HepG2 (cell line): ENCODE measurements around the gene NDUFAF5. TPM values are rescaled to one million over a fixed set of nuclear protein-coding genes. Genes with fewer than 3 reads are reported as not detected.

Experiments
- ATAC-seq: fragments of 200-7000 bp; cut with Tn5 transposase; 3 replicates; pipeline ENCODE4 v1.9.1; 2020; ENCODE audit warnings: mild to moderate bottlenecking, moderate library complexity
- BruUV-seq: library from RNA; stranded (reverse); fragments of 400-500 nt; replicated peaks from 2 replicates; lab custom pipeline; 2021; lab: Mats Ljungman, UMichigan
- CTCF ChIA-PET: fragments of 300-600 bp; formaldehyde crosslinking; extraction: SDS; loops from one replicate; lab custom pipeline; 2021; ENCODE audit warnings: low total read pairs, inconsistent platforms, low intra/inter-chr PET ratio; lab: Yijun Ruan, JAX
- POLR2A ChIA-PET: fragments of 350-600 bp; sonication (Branson Sonifier 250); formaldehyde crosslinking; loops from one replicate; lab custom pipeline; 2020; ENCODE audit warnings: antibody characterized with exemption, inconsistent platforms; lab: Yijun Ruan, JAX
- DNase-seq: peaks from one replicate; pipeline ENCODE4 v3.0.0-alpha.2; 2015; ENCODE audit warnings: low spot score
- FAIRE-seq: peaks from 3 replicates; lab custom pipeline; 2011; peaks lifted over from hg19 to GRCh38; lab: Jason Lieb, UNC
- H2AFZ ChIP-seq: one replicate; pipeline ENCODE4 v1.6.1; 2011; ENCODE audit warnings: low read length, inconsistent platforms
- H3K27ac ChIP-seq: fragments of 300-600 bp; 3 replicates; pipeline ENCODE4 v1.8.0; 2011; ENCODE audit warnings: mixed run types, mild to moderate bottlenecking, mixed read lengths, low read length, inconsistent platforms; ENCODE audit not compliant: insufficient read depth; ENCODE audit errors: extremely low read length
- H3K27me3 ChIP-seq, 2 experiments: fragments of 200-600 bp in 1 of 2; 2 replicates in 1 of 2; 3 replicates in 1 of 2; pipeline versions ENCODE4 v1.6.0 to v1.8.0; 2011; ENCODE audit warnings: low read length in 2 of 2, mild to moderate bottlenecking in 2 of 2, moderate library complexity in 2 of 2, inconsistent platforms in 1 of 2; ENCODE audit not compliant: insufficient read depth in 2 of 2, control insufficient read depth in 1 of 2
- H3K36me3 ChIP-seq, 2 experiments: fragments of 200-600 bp in 1 of 2; replicated peaks in 1 of 2; 2 replicates in 1 of 2; 3 replicates in 1 of 2; pipeline versions ENCODE4 v1.5.1 to v1.8.0; 2011; ENCODE audit warnings: low read length in 2 of 2, inconsistent platforms in 1 of 2; ENCODE audit not compliant: insufficient read depth in 2 of 2, control insufficient read depth in 1 of 2
- H3K4me1 ChIP-seq: 2 replicates; pipeline ENCODE4 v1.5.1; 2012; ENCODE audit warnings: low read length, inconsistent platforms; ENCODE audit not compliant: insufficient read depth
- H3K4me2 ChIP-seq: 2 replicates; pipeline ENCODE4 v1.6.0; 2011; ENCODE audit warnings: low read depth, low read length, inconsistent platforms
- H3K4me3 ChIP-seq, 3 experiments: fragments of 200-600 bp in 1 of 3; sonication (generic), shearing (Covaris generic) in 1 of 3; replicated peaks in 1 of 3; 2 replicates each; pipeline ENCODE4 v1.5.1; 2011 to 2016; ENCODE audit warnings: low read length in 3 of 3, inconsistent platforms in 2 of 3, low read depth in 2 of 3, mild to moderate bottlenecking in 2 of 3, control low read depth in 1 of 3, mixed read lengths in 1 of 3; ENCODE audit not compliant: insufficient read depth in 1 of 3
- H3K79me2 ChIP-seq: one replicate; pipeline ENCODE4 v1.6.1; 2011; ENCODE audit warnings: low read length, inconsistent platforms; ENCODE audit not compliant: insufficient read depth
- H3K9ac ChIP-seq: 2 replicates; pipeline ENCODE4 v1.6.0; 2011; ENCODE audit warnings: mild to moderate bottlenecking, low read depth, low read length, inconsistent platforms; ENCODE audit not compliant: insufficient read depth
- H3K9me3 ChIP-seq: 2 replicates; pipeline ENCODE4 v1.5.1; 2012; ENCODE audit warnings: mild to moderate bottlenecking, low read length
- H4K20me1 ChIP-seq: 2 replicates; pipeline ENCODE4 v1.6.0; 2011; ENCODE audit warnings: inconsistent platforms, mild to moderate bottlenecking, low read length, moderate library complexity; ENCODE audit not compliant: insufficient read depth
- CENPT ChIP-seq: sonication (generic); formaldehyde crosslinking; IDR thresholded peaks from 2 replicates; pipeline ENCODE4 v1.8.0; 2022; ENCODE audit warnings: low read depth, mild to moderate bottlenecking, moderate library complexity, missing genetic modification reagents
- EHMT2 ChIP-seq: fragments of 200-600 bp; sonication (generic); IDR thresholded peaks from 2 replicates; pipeline ENCODE4 v1.7.0; 2017; ENCODE audit warnings: antibody characterized with exemption, low read depth, low read length, borderline replicate concordance
- LCORL ChIP-seq, 2 experiments: fragments of 450-650 bp in 1 of 2; sonication (generic) in 1 of 2; formaldehyde crosslinking in 1 of 2; IDR thresholded peaks; 2 replicates each; pipeline versions ENCODE4 v1.5.0 to v1.6.1; 2017 to 2020; ENCODE audit warnings: antibody characterized with exemption in 1 of 2, missing genetic modification reagents in 1 of 2
- NFE2 ChIP-seq: sonication (generic); formaldehyde crosslinking; IDR thresholded peaks from 2 replicates; pipeline ENCODE4 v1.4.0; 2020; ENCODE audit warnings: missing genetic modification reagents
- ZBTB40 ChIP-seq, 2 experiments: fragments of 450-650 bp in 1 of 2; sonication (generic) in 1 of 2; formaldehyde crosslinking in 1 of 2; IDR thresholded peaks; 2 replicates each; pipeline versions ENCODE4 v1.6.1 to v1.8.0; 2016 to 2022; ENCODE audit warnings: antibody characterized with exemption in 1 of 2, mild to moderate bottlenecking in 1 of 2, missing genetic modification reagents in 1 of 2
- ZNF282 ChIP-seq: fragments of 450-650 bp; IDR thresholded peaks from 2 replicates; pipeline ENCODE4 v1.6.1; 2018; ENCODE audit not compliant: partially characterized antibody
- ZNF468 ChIP-seq: sonication (generic); formaldehyde crosslinking; IDR thresholded peaks from 2 replicates; pipeline ENCODE4 v1.8.0; 2022; ENCODE audit warnings: mild to moderate bottlenecking, moderate library complexity, missing genetic modification reagents
- ZNF557 ChIP-seq: sonication (generic); formaldehyde crosslinking; IDR thresholded peaks from 2 replicates; pipeline ENCODE4 v1.4.0; 2020; ENCODE audit warnings: missing genetic modification reagents
- ZNF615 ChIP-seq: sonication (generic); formaldehyde crosslinking; IDR thresholded peaks from 2 replicates; pipeline ENCODE4 v1.5.0; 2020; ENCODE audit warnings: mild to moderate bottlenecking, missing genetic modification reagents, borderline replicate concordance
- ZNF790 ChIP-seq: sonication (generic); formaldehyde crosslinking; IDR thresholded peaks from 2 replicates; pipeline ENCODE4 v1.8.0; 2022; ENCODE audit warnings: missing genetic modification reagents, mild to moderate bottlenecking, borderline replicate concordance
- WGBS: methylation state at CpG from one replicate; pipeline ENCODE4 v1.1.6; 2017; ENCODE audit warnings: low lambda C conversion rate; 5-methylcytosine and 5-hydroxymethylcytosine counted together
- in situ Hi-C: cut with HindIII; loops from 2 replicates; pipeline ENCODE4 v1.10.0; 2017; ENCODE audit warnings: low pct_unique_long_range_greater_than_20kb; ENCODE audit not compliant: extremely low pct_ligation_motif_present
- intact Hi-C: fragments of 100-400 bp; cut with micrococcal nuclease; formaldehyde crosslinking; loops from one replicate; pipeline ENCODE4 v1.10.0; 2022; ENCODE audit not compliant: unreplicated experiment
- polyA plus RNA-seq, 8 experiments: library from polyadenylated mRNA; depleted of rRNA in 3 of 8; stranded (reverse) in 7 of 8; unstranded in 1 of 8; fragments of >200 nt; fragmentation: Illumina TruSeq in 4 of 8; extraction: Trizol in 4 of 8; gene quantifications; 2 replicates each; pipeline versions ENCODE4 v1.2.1 to v1.2.3, GENCODE V29; 2011 to 2016; ENCODE audit warnings: low read depth in 4 of 8, missing spikeins in 1 of 8, mixed read lengths in 1 of 8; ENCODE audit not compliant: insufficient read depth in 1 of 8
- total RNA-seq, 5 experiments: library from RNA; depleted of rRNA; stranded (reverse); fragments of >200 nt; fragmentation: Illumina TruSeq; extraction: Trizol; gene quantifications; 2 replicates each; pipeline ENCODE4 v1.2.3, GENCODE V29; 2016; ENCODE audit warnings: low read depth in 1 of 5

Gene NDUFAF5
- total and polyA plus RNA-seq, 2 of the 13 experiments (the other 11 are each of a cell fraction or from before 2014, with no cell fraction given), result 23.1 to 66.7 TPM

- POLR2A ChIA-PET, result interaction anchor here (0.5 kb wide), 1 partner anchor 894 kb away, joined by 3 read pairs; no protein-coding TSS in a partner anchor
- intact Hi-C loops, result no loop called here
Measured at GRCh38 chr20:13809855-13810254, 25.0 kb downstream of the NDUFAF5 start.

GRCh38 chr20:13810446-13810845, 25.6 kb downstream of the NDUFAF5 start:
- Histone ChIP-seq H3K27me3 (no peaks in the 10 kb centered on the region), H4K20me1 (no peaks in the 10 kb centered on the region), H3K4me3 (no peak overlapping the region), H3K27ac (no peak overlapping the region), H3K9me3 (no peaks in the 10 kb centered on the region), H3K9ac (no peak overlapping the region), H2AFZ (no peak overlapping the region), H3K4me1 (peaks cover 15% of the 10 kb centered on the region), H3K36me3 (peaks cover 46 to 88% of the 10 kb centered on the region in 2 experiments), H3K79me2 (no peaks in the 10 kb centered on the region), H3K4me2 (no peak overlapping the region)
- intact Hi-C loops, result no loop called here
- no peak for DNase-seq
- no peak for ATAC-seq
- in situ Hi-C loops, result no loop called here
- POLR2A ChIA-PET, result no interaction called here
- no peak for FAIRE-seq
- CTCF ChIA-PET, result no interaction called here
- BruUV-seq, result no TSS peak
- 0 out of 2 replicates have a peak, but pooled peaks have one; percentile 10 for TF ChIP-seq ZBTB40 (IDR thresholded peaks at IDR 0.05)
- no peak for TF ChIP-seq ZBTB40 (CRISPR knock-in tag; IDR thresholded peaks at IDR 0.05)
- no peak for TF ChIP-seq NFE2 (CRISPR knock-in tag)
- TF ChIP-seq ZNF282, result peak; percentile 69
- no peak for TF ChIP-seq ZNF790 (CRISPR knock-in tag)
- no peak for TF ChIP-seq ZNF468 (CRISPR knock-in tag)
- TF ChIP-seq ZNF615, result no peak

More at GRCh38 chr20:13809855-13810254, 25.0 kb downstream of the NDUFAF5 start:
- TF ChIP-seq LCORL (IDR thresholded peaks at IDR 0.05) (no peak), LCORL (CRISPR knock-in tag; IDR thresholded peaks at IDR 0.05) (no peak), CENPT (CRISPR knock-in tag) (no peak), ZNF557 (CRISPR knock-in tag) (peak; percentile 44; the same call in 1 of the 2 replicates), EHMT2 (no peak)
- CTCF ChIA-PET, result no interaction called here
- H3K9ac ChIP-seq, result no peak overlapping the region
- WGBS, result 99% methylated on average over 3 of the region's 3 CpGs
- peaks cover 43 to 86% of the 10 kb centered on the region in 2 experiments for H3K36me3 ChIP-seq
- FAIRE-seq, result no peak
- H3K9me3 ChIP-seq, result no peaks in the 10 kb centered on the region
- no peaks in the 10 kb centered on the region for H3K79me2 ChIP-seq
- H2AFZ ChIP-seq, result no peak overlapping the region
- H3K4me3 ChIP-seq, result no peak overlapping the region
- no peak overlapping the region for H3K4me2 ChIP-seq
- in situ Hi-C loops, result no loop called here
- H4K20me1 ChIP-seq, result no peaks in the 10 kb centered on the region
- H3K27ac ChIP-seq, result no peak overlapping the region
- DNase-seq, result no peak
- H3K4me1 ChIP-seq, result peaks cover 13% of the 10 kb centered on the region
- BruUV-seq, result no TSS peak
- no peak for ATAC-seq
- H3K27me3 ChIP-seq, result no peaks in the 10 kb centered on the region
